Measurements from ENCODE around the gene MRPL45. TPM values are rescaled to one million over a fixed set of nuclear protein-coding genes. Genes with fewer than 3 reads are reported as not detected.

MRPL45 gene
- total RNA-seq, 1 experiment from 2014 or later = 48.4 TPM

DNA sequence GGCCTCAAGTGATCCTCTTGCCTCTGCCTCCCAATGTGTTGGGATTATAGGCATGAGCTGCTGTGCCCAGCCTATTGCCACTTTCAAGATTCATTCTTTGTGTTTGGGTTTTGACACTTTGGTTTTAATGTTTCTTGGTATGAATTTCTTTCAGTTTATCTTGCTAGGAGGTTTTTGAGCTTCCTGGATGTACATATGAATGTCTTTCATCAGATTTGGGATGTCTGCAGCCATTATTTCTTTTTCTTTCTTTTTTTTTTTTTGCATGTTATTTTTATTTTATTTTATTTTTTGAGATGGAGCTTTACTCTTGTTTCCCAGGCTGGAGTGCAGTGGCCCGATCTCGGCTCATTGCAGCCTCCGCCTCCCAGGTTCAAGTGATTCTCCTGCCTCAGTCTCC, 18.5 kb downstream of the MRPL45 start:
- Mint-ChIP-seq H3K27ac (ENCODE audit: low read depth, unreplicated experiment) (no peak overlapping the region), H3K4me1 (ENCODE audit: insufficient read depth, unreplicated experiment) (no peaks in the 10 kb centered on the region), H3K27me3 (ENCODE audit: insufficient read depth, unreplicated experiment) (no peaks in the 10 kb centered on the region), H3K9me3 (ENCODE audit: unreplicated experiment) (no peaks in the 10 kb centered on the region), H3K36me3 (ENCODE audit: insufficient read depth, unreplicated experiment) (peaks cover 63% of the 10 kb centered on the region), H3K4me3 (ENCODE audit: unreplicated experiment) (no peak overlapping the region)
- no peak for DNase-seq (ENCODE audit: unreplicated experiment)
- TF ChIP-seq, protein P1, sequence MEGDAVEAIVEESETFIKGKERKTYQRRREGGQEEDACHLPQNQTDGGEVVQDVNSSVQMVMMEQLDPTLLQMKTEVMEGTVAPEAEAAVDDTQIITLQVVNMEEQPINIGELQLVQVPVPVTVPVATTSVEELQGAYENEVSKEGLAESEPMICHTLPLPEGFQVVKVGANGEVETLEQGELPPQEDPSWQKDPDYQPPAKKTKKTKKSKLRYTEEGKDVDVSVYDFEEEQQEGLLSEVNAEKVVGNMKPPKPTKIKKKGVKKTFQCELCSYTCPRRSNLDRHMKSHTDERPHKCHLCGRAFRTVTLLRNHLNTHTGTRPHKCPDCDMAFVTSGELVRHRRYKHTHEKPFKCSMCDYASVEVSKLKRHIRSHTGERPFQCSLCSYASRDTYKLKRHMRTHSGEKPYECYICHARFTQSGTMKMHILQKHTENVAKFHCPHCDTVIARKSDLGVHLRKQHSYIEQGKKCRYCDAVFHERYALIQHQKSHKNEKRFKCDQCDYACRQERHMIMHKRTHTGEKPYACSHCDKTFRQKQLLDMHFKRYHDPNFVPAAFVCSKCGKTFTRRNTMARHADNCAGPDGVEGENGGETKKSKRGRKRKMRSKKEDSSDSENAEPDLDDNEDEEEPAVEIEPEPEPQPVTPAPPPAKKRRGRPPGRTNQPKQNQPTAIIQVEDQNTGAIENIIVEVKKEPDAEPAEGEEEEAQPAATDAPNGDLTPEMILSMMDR (IDR thresholded peaks at IDR 0.05; ENCODE audit: unreplicated experiment) = no peak
- intact Hi-C loops (cut with micrococcal nuclease) = no loop called here
- no TSS peak for BruUV-seq (replicated peaks)
- CTCF ChIA-PET = interaction anchor here (0.6 to 0.9 kb wide), 2 partner anchors 9 to 336 kb away, joined by 3 to 5 read pairs; no protein-coding TSS in a partner anchor
- POLR2A ChIA-PET = interaction anchor here (0.6 to 0.8 kb wide), 2 partner anchors 18 to 244 kb away, joined by 3 read pairs; no protein-coding TSS in a partner anchor

DNA sequence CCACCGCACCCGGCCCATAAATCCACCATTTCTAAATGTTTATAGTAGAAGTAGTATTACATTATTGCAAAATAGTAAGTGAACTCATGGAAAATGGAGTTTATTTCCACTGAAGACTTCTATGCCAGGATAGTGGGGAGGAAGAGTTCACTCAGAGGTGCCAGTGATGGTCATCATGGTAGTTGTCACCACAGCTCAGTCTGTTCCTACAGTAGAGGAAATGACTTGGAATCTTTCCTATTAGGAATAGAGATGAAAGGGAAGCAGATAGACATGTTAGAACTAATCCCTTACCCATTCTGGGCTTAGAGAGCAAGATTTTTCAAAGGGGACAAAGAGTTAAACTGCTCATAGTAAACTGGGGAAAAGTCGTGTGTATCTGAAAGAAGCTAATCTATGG, 20.1 kb downstream of the MRPL45 start:
- CTCF ChIA-PET = interaction anchor here (0.6 kb wide), 1 partner anchor 87 kb away, joined by 4 read pairs; no protein-coding TSS in a partner anchor
- no peaks in the 10 kb centered on the region for H3K27me3 Mint-ChIP-seq (ENCODE audit: insufficient read depth, unreplicated experiment)
- H3K27ac Mint-ChIP-seq (ENCODE audit: low read depth, unreplicated experiment) = no peak overlapping the region
- no peak overlapping the region for H3K4me3 Mint-ChIP-seq (ENCODE audit: unreplicated experiment)
- H3K9me3 Mint-ChIP-seq (ENCODE audit: unreplicated experiment) = no peaks in the 10 kb centered on the region
- DNase-seq (ENCODE audit: unreplicated experiment) = no peak
- BruUV-seq (replicated peaks) = no TSS peak
- H3K36me3 Mint-ChIP-seq (ENCODE audit: insufficient read depth, unreplicated experiment) = peaks cover 65% of the 10 kb centered on the region
- POLR2A ChIA-PET = interaction anchor here (0.8 kb wide), 1 partner anchor 9 kb away, joined by 4 read pairs; no protein-coding TSS in a partner anchor
- H3K4me1 Mint-ChIP-seq (ENCODE audit: insufficient read depth, unreplicated experiment) = no peaks in the 10 kb centered on the region
- TF ChIP-seq, protein P1 (IDR thresholded peaks at IDR 0.05; ENCODE audit: unreplicated experiment) = no peak
- intact Hi-C loops (cut with micrococcal nuclease) = no loop called here

DNA sequence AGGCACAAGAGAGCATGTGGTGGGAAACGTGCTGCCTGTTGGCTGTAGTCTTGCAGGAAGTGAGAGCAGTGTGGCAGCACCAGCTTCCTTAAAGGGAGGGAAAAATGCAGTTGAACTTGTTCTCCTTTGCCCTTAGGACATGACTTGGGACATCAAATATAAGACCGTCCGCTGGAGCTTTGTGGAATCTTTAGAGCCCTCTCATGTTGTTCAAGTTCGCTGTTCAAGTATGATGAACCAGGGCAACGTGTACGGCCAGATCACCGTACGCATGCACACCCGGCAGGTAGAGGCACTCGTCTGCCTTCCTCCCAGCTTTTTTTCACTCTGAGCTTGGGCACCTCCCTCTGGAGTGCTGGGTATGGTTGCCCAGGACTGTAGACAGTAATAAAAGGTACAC, 23.5 kb downstream of the MRPL45 start:
- ChIA-PET CTCF (interaction anchor here (0.8 to 5.2 kb wide), 4 partner anchors 12 to 670 kb away, joined by 3 to 49 read pairs (median 7); no protein-coding TSS in a partner anchor), POLR2A (no interaction called here)
- Mint-ChIP-seq H3K9me3 (ENCODE audit: unreplicated experiment) (no peaks in the 10 kb centered on the region), H3K36me3 (ENCODE audit: insufficient read depth, unreplicated experiment) (peaks cover 58% of the 10 kb centered on the region), H3K27me3 (ENCODE audit: insufficient read depth, unreplicated experiment) (no peaks in the 10 kb centered on the region), H3K4me1 (ENCODE audit: insufficient read depth, unreplicated experiment) (peaks cover 7% of the 10 kb centered on the region), H3K27ac (ENCODE audit: low read depth, unreplicated experiment) (no peak overlapping the region), H3K4me3 (ENCODE audit: unreplicated experiment) (no peak overlapping the region)
- DNase-seq (ENCODE audit: unreplicated experiment) = no peak
- intact Hi-C loops (cut with micrococcal nuclease) = no loop called here
- TF ChIP-seq, protein P1 (IDR thresholded peaks at IDR 0.05; ENCODE audit: unreplicated experiment) = no peak
- BruUV-seq (replicated peaks) = no TSS peak

DNA sequence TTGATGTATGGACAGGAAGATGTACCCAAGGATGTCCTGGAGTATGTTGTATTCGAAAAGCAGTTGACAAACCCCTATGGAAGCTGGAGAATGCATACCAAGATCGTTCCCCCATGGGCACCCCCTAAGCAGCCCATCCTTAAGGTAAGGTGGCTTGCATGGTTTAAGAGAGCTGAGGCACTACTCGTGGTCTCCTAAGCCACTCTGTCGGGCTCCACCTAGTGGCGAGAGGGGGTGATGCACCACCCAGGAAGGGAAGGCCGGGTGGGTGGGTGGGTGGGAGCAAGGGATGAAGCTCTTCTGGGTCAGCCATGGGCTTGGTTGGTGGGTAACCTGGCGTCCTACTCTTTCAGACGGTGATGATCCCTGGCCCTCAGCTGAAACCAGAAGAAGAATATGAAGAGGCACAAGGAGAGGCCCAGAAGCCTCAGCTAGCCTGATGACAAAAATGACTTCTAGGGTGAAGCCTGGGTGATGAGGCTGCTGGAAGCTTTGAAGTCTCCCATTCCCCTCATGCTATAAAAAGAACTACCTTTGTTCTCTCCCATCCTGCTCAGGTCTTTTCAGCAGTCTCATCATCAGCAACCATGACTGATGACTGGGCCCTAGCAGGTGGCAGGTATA, 25.3 kb downstream of the MRPL45 start:
- H3K36me3 Mint-ChIP-seq (ENCODE audit: insufficient read depth, unreplicated experiment) = peaks cover 50% of the 10 kb centered on the region

More for the DNA sequence above, 25.3 kb downstream of the MRPL45 start:
- Mint-ChIP-seq H3K27ac (ENCODE audit: low read depth, unreplicated experiment) (no peak overlapping the region), H3K4me3 (ENCODE audit: unreplicated experiment) (no peak overlapping the region), H3K27me3 (ENCODE audit: insufficient read depth, unreplicated experiment) (peaks cover 8% of the 10 kb centered on the region), H3K4me1 (ENCODE audit: insufficient read depth, unreplicated experiment) (peaks cover 7% of the 10 kb centered on the region), H3K9me3 (ENCODE audit: unreplicated experiment) (no peaks in the 10 kb centered on the region)
- intact Hi-C loops (cut with micrococcal nuclease) = no loop called here
- ChIA-PET POLR2A (interaction anchor here (0.5 kb wide), 1 partner anchor 105 kb away, joined by 3 read pairs; no protein-coding TSS in a partner anchor), CTCF (interaction anchor here (0.6 to 5.2 kb wide), 15 partner anchors 10 to 1005 kb away, joined by 3 to 49 read pairs (median 5); no protein-coding TSS in a partner anchor)
- TF ChIP-seq, protein P1 (IDR thresholded peaks at IDR 0.05; ENCODE audit: unreplicated experiment) = peak; percentile 67
- peak; percentile 68 for DNase-seq (ENCODE audit: unreplicated experiment)
- BruUV-seq (replicated peaks) = no TSS peak

All from MCF 10A (cell line).